Measurements from ENCODE around the gene TXNIP.

The TXNIP gene

DNA sequence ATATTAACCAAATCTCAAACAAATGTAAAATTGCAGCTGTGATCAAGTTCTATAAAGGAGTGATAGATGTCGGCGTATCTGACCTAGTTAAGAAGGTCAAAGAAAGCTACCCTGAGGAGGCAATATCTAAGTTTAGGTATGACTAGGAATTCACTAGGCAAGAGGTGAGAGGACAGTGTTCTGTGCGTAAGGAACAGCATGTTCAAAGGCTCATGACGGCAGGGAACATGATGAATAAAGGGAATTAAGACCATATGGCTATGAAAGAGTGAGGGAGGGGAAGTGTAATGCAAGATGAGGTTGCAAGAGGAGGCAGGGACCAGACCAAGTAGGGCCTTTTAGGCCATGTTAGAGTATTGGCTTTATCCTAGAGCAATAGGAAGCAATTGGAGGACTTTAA, 47.2 kb downstream of the TXNIP start:
- no peak overlapping the region for H3K14ac ChIP-seq (ENCODE audit: low read length in 2 of 2)
- no peak overlapping the region for H3K27ac ChIP-seq (ENCODE audit: low read length, poor library complexity, severe bottlenecking)
- no peak overlapping the region for H2AFZ ChIP-seq (ENCODE audit: low read depth, low read length)
- H3K27me3 ChIP-seq (ENCODE audit: control insufficient read depth in 1 of 2, insufficient read depth in 1 of 2, low read length in 2 of 2), result no peaks in the 10 kb centered on the region
- 96% methylated on average over 4 of the region's 4 CpGs for WGBS
- no peak overlapping the region for H4K91ac ChIP-seq (ENCODE audit: low read length)
- H3K4ac ChIP-seq (ENCODE audit: low read depth in 1 of 2, low read length in 2 of 2), result no peak overlapping the region
- H3K9me3 ChIP-seq (ENCODE audit: control insufficient read depth, low read length), result no peaks in the 10 kb centered on the region
- H3K4me2 ChIP-seq (ENCODE audit: low read length, poor library complexity, severe bottlenecking), result no peak overlapping the region
- no peak overlapping the region for H3K23ac ChIP-seq (ENCODE audit: low read length in 2 of 2)
- H3K36me3 ChIP-seq (ENCODE audit: control insufficient read depth in 1 of 2, insufficient read depth in 2 of 2, low read depth in 1 of 2, low read length in 2 of 2), result peaks cover 4 to 25% of the 10 kb centered on the region in 2 experiments
- H2BK15ac ChIP-seq (ENCODE audit: low read depth, poor library complexity, severe bottlenecking), result no peak overlapping the region
- H2BK120ac ChIP-seq (ENCODE audit: low read depth, low read length), result no peak overlapping the region
- H2BK12ac ChIP-seq (ENCODE audit: low read length in 2 of 2), result no peak overlapping the region
- no peak overlapping the region for H4K8ac ChIP-seq (ENCODE audit: low read length)
- peaks cover 2% of the 10 kb centered on the region for H3K4me1 ChIP-seq (ENCODE audit: control insufficient read depth, insufficient read depth, low read depth, low read length)
- no peak overlapping the region for H2AK5ac ChIP-seq (ENCODE audit: low read length, severe bottlenecking)
- H3K4me3 ChIP-seq (ENCODE audit: insufficient read depth in 1 of 2, low read depth in 1 of 2, low read length in 2 of 2), result no peak overlapping the region
- H2BK5ac ChIP-seq (ENCODE audit: low read depth, low read length, poor library complexity, severe bottlenecking), result no peak overlapping the region
- H3K79me1 ChIP-seq (replicated peaks; ENCODE audit: low read length, poor library complexity, severe bottlenecking), result peaks cover 28% of the 10 kb centered on the region
- no peak overlapping the region for H3K18ac ChIP-seq (ENCODE audit: low read depth in 1 of 2, low read length in 2 of 2)
- no peak for DNase-seq
- no peak overlapping the region for H3K9ac ChIP-seq (ENCODE audit: low read length)

DNA sequence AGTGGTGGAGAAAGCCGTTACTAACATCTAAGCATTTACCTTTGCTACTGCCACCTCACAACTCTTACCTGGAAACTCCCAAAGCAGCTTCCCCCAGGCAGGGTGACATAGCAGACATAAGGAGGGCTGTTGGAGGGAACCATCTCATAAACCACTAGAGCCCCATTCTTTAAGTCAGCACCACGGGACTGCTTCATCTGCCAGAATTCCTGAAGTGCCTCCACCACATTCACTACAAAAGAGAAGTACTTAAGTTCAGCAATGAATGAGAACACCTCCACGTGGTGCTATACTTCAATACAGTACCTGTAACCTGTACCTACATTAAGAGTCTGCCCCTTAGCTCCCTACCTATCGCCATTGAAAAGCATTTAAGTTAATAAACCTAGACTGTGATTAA, 48.8 kb downstream of the TXNIP start:
- H4K8ac ChIP-seq (ENCODE audit: low read length), result no peak overlapping the region
- H3K79me1 ChIP-seq (replicated peaks; ENCODE audit: low read length, poor library complexity, severe bottlenecking), result peaks cover 23% of the 10 kb centered on the region
- no peak overlapping the region for H2BK5ac ChIP-seq (ENCODE audit: low read depth, low read length, poor library complexity, severe bottlenecking)
- H3K9ac ChIP-seq (ENCODE audit: low read length), result no peak overlapping the region
- H2BK120ac ChIP-seq (ENCODE audit: low read depth, low read length), result no peak overlapping the region
- no peak overlapping the region for H2BK12ac ChIP-seq (ENCODE audit: low read length in 2 of 2)
- H3K4me3 ChIP-seq (ENCODE audit: insufficient read depth in 1 of 2, low read depth in 1 of 2, low read length in 2 of 2), result no peak overlapping the region
- DNase-seq, result no peak
- 82% methylated on average over 4 of the region's 4 CpGs for WGBS
- H3K27me3 ChIP-seq (ENCODE audit: control insufficient read depth in 1 of 2, insufficient read depth in 1 of 2, low read length in 2 of 2), result no peaks in the 10 kb centered on the region
- H3K9me3 ChIP-seq (ENCODE audit: control insufficient read depth, low read length), result no peaks in the 10 kb centered on the region
- peaks cover 6 to 35% of the 10 kb centered on the region in 2 experiments for H3K36me3 ChIP-seq (ENCODE audit: control insufficient read depth in 1 of 2, insufficient read depth in 2 of 2, low read depth in 1 of 2, low read length in 2 of 2)
- H3K18ac ChIP-seq (ENCODE audit: low read depth in 1 of 2, low read length in 2 of 2), result no peak overlapping the region
- no peak overlapping the region for H3K14ac ChIP-seq (ENCODE audit: low read length in 2 of 2)
- H3K27ac ChIP-seq (ENCODE audit: low read length, poor library complexity, severe bottlenecking), result no peak overlapping the region
- no peak overlapping the region for H2AK5ac ChIP-seq (ENCODE audit: low read length, severe bottlenecking)
- H2BK15ac ChIP-seq (ENCODE audit: low read depth, poor library complexity, severe bottlenecking), result no peak overlapping the region
- H3K4me2 ChIP-seq (ENCODE audit: low read length, poor library complexity, severe bottlenecking), result no peak overlapping the region
- no peak overlapping the region for H2AFZ ChIP-seq (ENCODE audit: low read depth, low read length)
- no peak overlapping the region for H3K23ac ChIP-seq (ENCODE audit: low read length in 2 of 2)
- peaks cover 2% of the 10 kb centered on the region for H3K4me1 ChIP-seq (ENCODE audit: control insufficient read depth, insufficient read depth, low read depth, low read length)
- H4K91ac ChIP-seq (ENCODE audit: low read length), result no peak overlapping the region
- H3K4ac ChIP-seq (ENCODE audit: low read depth in 1 of 2, low read length in 2 of 2), result no peak overlapping the region

DNA sequence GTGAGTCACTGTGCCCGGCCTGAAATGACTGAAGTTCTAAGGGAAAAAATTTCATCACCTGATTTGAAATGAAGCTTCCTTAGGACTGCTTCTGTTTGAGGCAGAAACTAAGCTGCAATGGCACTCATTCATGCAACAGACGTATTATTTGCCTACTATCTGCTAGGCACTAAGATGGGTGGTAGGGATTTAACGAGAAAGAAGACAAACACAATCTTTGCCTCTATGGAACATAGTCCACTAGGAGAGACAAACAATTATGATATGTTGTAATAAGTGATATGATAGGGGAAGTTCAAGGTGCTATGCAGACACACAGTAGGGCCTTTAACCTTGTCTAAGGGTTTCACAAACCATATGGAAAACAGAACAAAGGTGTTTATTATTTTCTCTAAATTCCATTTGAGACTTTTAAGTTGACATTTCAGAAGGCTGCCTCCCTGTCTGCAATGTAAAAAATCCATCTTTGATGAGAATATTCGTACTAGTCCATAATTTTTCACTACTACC, 49.8 kb downstream of the TXNIP start:
- Histone ChIP-seq H3K23ac (ENCODE audit: low read length in 2 of 2) (no peak overlapping the region), H3K79me1 (replicated peaks; ENCODE audit: low read length, poor library complexity, severe bottlenecking) (peaks cover 22% of the 10 kb centered on the region), H2BK120ac (ENCODE audit: low read depth, low read length) (no peak overlapping the region), H3K9me3 (ENCODE audit: control insufficient read depth, low read length) (no peaks in the 10 kb centered on the region), H3K4me3 (ENCODE audit: insufficient read depth in 1 of 2, low read depth in 1 of 2, low read length in 2 of 2) (no peak overlapping the region), H2BK12ac (ENCODE audit: low read length in 2 of 2) (no peak overlapping the region), H4K8ac (ENCODE audit: low read length) (no peak overlapping the region), H3K36me3 (ENCODE audit: control insufficient read depth in 1 of 2, insufficient read depth in 2 of 2, low read depth in 1 of 2, low read length in 2 of 2) (peaks cover 6 to 38% of the 10 kb centered on the region in 2 experiments), H3K14ac (ENCODE audit: low read length in 2 of 2) (no peak overlapping the region), H2AFZ (ENCODE audit: low read depth, low read length) (no peak overlapping the region), H3K4me1 (ENCODE audit: control insufficient read depth, insufficient read depth, low read depth, low read length) (peaks cover 2% of the 10 kb centered on the region), H3K4ac (ENCODE audit: low read depth in 1 of 2, low read length in 2 of 2) (no peak overlapping the region), H3K4me2 (ENCODE audit: low read length, poor library complexity, severe bottlenecking) (no peak overlapping the region), H3K9ac (ENCODE audit: low read length) (no peak overlapping the region), H2BK15ac (ENCODE audit: low read depth, poor library complexity, severe bottlenecking) (no peak overlapping the region), H2BK5ac (ENCODE audit: low read depth, low read length, poor library complexity, severe bottlenecking) (no peak overlapping the region), H3K18ac (ENCODE audit: low read depth in 1 of 2, low read length in 2 of 2) (no peak overlapping the region), H2AK5ac (ENCODE audit: low read length, severe bottlenecking) (no peak overlapping the region), H3K27ac (ENCODE audit: low read length, poor library complexity, severe bottlenecking) (no peak overlapping the region), H4K91ac (ENCODE audit: low read length) (no peak overlapping the region), H3K27me3 (ENCODE audit: control insufficient read depth in 1 of 2, insufficient read depth in 1 of 2, low read length in 2 of 2) (no peaks in the 10 kb centered on the region)
- WGBS, result 95% methylated on average over 3 of the region's 4 CpGs
- DNase-seq, result no peak

DNA sequence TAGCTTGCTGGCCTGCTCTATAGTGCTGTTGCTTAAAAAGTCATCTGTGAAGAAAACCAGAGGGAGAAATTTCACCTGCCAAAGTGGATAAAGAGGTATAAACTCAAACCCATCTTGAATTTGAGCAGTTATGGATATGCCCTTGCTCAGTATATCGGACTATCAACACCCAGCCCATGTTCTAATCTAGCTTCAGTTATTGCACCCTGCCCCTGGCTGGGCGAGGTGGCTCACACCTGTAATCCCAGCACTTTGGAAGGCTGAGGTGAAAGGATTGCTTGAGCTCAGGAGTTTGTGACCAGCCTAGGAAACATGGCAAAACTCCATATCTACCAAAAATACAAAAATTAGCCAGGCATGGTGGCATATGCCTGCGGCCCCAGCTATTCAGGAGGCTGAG, 51.8 kb downstream of the TXNIP start:
- Histone ChIP-seq H2AFZ (ENCODE audit: low read depth, low read length) (no peak overlapping the region), H4K8ac (ENCODE audit: low read length) (no peak overlapping the region), H3K18ac (ENCODE audit: low read depth in 1 of 2, low read length in 2 of 2) (no peak overlapping the region), H2BK120ac (ENCODE audit: low read depth, low read length) (no peak overlapping the region), H2BK5ac (ENCODE audit: low read depth, low read length, poor library complexity, severe bottlenecking) (no peak overlapping the region), H2BK15ac (ENCODE audit: low read depth, poor library complexity, severe bottlenecking) (no peak overlapping the region), H3K36me3 (ENCODE audit: control insufficient read depth in 1 of 2, insufficient read depth in 2 of 2, low read depth in 1 of 2, low read length in 2 of 2) (peaks cover 9 to 46% of the 10 kb centered on the region in 2 experiments), H3K4me1 (ENCODE audit: control insufficient read depth, insufficient read depth, low read depth, low read length) (no peaks in the 10 kb centered on the region), H3K4me3 (ENCODE audit: insufficient read depth in 1 of 2, low read depth in 1 of 2, low read length in 2 of 2) (no peak overlapping the region), H2AK5ac (ENCODE audit: low read length, severe bottlenecking) (no peak overlapping the region), H3K79me1 (replicated peaks; ENCODE audit: low read length, poor library complexity, severe bottlenecking) (peaks cover 24% of the 10 kb centered on the region), H3K4me2 (ENCODE audit: low read length, poor library complexity, severe bottlenecking) (no peak overlapping the region), H3K27ac (ENCODE audit: low read length, poor library complexity, severe bottlenecking) (no peak overlapping the region), H3K4ac (ENCODE audit: low read depth in 1 of 2, low read length in 2 of 2) (no peak overlapping the region), H3K9ac (ENCODE audit: low read length) (no peak overlapping the region), H2BK12ac (ENCODE audit: low read length in 2 of 2) (no peak overlapping the region), H4K91ac (ENCODE audit: low read length) (no peak overlapping the region), H3K27me3 (ENCODE audit: control insufficient read depth in 1 of 2, insufficient read depth in 1 of 2, low read length in 2 of 2) (no peaks in the 10 kb centered on the region), H3K23ac (ENCODE audit: low read length in 2 of 2) (no peak overlapping the region), H3K14ac (ENCODE audit: low read length in 2 of 2) (no peak overlapping the region), H3K9me3 (ENCODE audit: control insufficient read depth, low read length) (no peaks in the 10 kb centered on the region)
- DNase-seq, result no peak
- 98% methylated on average over 3 of the region's 3 CpGs for WGBS

Data from mesenchymal stem cell (in vitro differentiated cells and primary cell).